ENCODE data around the gene DOLPP1.

DNA sequence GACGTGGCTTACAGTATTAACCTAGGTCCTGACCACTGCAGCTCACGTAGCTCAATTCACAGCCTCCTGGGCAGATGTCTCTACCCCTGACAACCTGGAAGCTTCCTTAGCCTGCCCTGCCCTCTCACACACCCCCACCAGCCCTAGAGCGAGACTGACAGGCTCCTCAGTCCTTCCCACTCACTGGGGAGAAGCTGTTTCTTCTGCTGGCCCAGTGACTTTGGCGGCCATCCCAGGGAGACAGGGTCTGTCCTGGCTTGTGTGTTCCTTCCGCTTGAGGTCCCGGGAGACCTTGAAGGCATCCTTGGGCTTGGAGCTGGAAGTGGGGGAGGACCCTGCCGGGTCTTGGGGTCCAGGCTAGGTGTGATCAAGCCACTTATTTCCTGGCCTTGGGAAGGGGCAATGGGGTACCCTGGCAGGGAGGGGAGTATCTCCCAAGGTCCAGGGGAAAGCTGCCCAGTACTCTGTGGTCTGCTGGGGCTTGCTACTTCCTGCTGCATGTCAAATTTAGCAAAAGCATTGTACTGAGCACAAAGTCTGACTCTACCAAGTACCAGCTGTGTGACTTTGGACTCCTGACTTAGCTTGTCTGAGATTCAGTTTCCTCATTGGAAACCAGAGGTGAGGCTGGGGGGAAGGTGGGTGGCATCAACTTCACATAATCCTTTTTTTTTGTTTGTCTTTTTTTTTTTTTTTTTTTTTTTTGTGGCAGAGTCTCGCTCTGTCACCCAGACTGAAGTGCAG is 42.6 kb upstream of the DOLPP1 start:
- no peak for TF ChIP-seq POLR2AphosphoS5 (IDR thresholded peaks at IDR 0.05; ENCODE audit: low read depth, low read length)
- TF ChIP-seq, protein P1, sequence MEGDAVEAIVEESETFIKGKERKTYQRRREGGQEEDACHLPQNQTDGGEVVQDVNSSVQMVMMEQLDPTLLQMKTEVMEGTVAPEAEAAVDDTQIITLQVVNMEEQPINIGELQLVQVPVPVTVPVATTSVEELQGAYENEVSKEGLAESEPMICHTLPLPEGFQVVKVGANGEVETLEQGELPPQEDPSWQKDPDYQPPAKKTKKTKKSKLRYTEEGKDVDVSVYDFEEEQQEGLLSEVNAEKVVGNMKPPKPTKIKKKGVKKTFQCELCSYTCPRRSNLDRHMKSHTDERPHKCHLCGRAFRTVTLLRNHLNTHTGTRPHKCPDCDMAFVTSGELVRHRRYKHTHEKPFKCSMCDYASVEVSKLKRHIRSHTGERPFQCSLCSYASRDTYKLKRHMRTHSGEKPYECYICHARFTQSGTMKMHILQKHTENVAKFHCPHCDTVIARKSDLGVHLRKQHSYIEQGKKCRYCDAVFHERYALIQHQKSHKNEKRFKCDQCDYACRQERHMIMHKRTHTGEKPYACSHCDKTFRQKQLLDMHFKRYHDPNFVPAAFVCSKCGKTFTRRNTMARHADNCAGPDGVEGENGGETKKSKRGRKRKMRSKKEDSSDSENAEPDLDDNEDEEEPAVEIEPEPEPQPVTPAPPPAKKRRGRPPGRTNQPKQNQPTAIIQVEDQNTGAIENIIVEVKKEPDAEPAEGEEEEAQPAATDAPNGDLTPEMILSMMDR (IDR thresholded peaks at IDR 0.05) = no peak

Measured in Panc1 (cell line).